Adrenal gland (tissue), 12 donors: ENCODE measurements around the gene HNRNPC. TPM values are rescaled to one million over a fixed set of nuclear protein-coding genes. Genes with fewer than 3 reads are reported as not detected.

Experiments
- DNase-seq, 7 donors: peaks; one replicate each; pipeline ENCODE4 v3.0.0-alpha.2; 2019 to 2020
- H3K27ac ChIP-seq, 5 donors: fragments of 200-600 bp; sonication (generic) in 4 of 5; 1 replicate in 3 of 5; 2 replicates in 2 of 5; pipeline versions ENCODE4 v1.5.1 to v1.8.0; 2016 to 2020; ENCODE audit warnings: mild to moderate bottlenecking in 1 of 5
- H3K27me3 ChIP-seq: fragments of 200-600 bp; 2 replicates; pipeline ENCODE4 v1.8.0; 2021
- H3K36me3 ChIP-seq, 2 donors: fragments of 200-600 bp; replicated peaks in 1 of 2; 1 replicate in 1 of 2; 2 replicates in 1 of 2; pipeline versions ENCODE4 v1.5.1 to v1.8.0; 2018 to 2022
- H3K4me1 ChIP-seq, 2 donors: fragments of 200-600 bp; replicated peaks in 1 of 2; 1 replicate in 1 of 2; 2 replicates in 1 of 2; pipeline versions ENCODE4 v1.5.1 to v1.8.0; 2018 to 2021
- H3K4me3 ChIP-seq, 4 donors: fragments of 200-600 bp; sonication (generic) in 3 of 4; one replicate each; pipeline ENCODE4 v1.5.1; 2016 to 2018
- H3K9me3 ChIP-seq, 3 donors: fragments of 200-600 bp; sonication (generic) in 1 of 3; replicated peaks in 1 of 3; 1 replicate in 2 of 3; 2 replicates in 1 of 3; pipeline versions ENCODE4 v1.5.1 to v1.8.0; 2016 to 2021
- CTCF ChIP-seq, 6 experiments: fragments of 450-650 bp in 4 of 6; fragments of 200-600 bp in 2 of 6; sonication (generic) in 1 of 6; IDR thresholded peaks; 1 replicate in 5 of 6; 2 replicates in 1 of 6; pipeline versions ENCODE4 v1.5.1 to v1.8.0; 2016 to 2021; ENCODE audit warnings: antibody characterized with exemption in 6 of 6, mild to moderate bottlenecking in 2 of 6, moderate library complexity in 1 of 6
- POLR2A ChIP-seq, 2 donors: fragments of 450-650 bp; IDR thresholded peaks; one replicate each; pipeline ENCODE4 v1.6.1; 2017; ENCODE audit warnings: antibody characterized with exemption in 2 of 2, mild to moderate bottlenecking in 2 of 2, moderate library complexity in 1 of 2
- WGBS, 4 donors: extraction: QIAGEN DNeasy Blood & Tissue Kit in 2 of 4; methylation state at CpG; one replicate each; pipeline versions ENCODE4 v1.1.5 to v1.1.7; 2013 to 2017; 5-methylcytosine and 5-hydroxymethylcytosine counted together
- intact Hi-C, 2 donors: fragments of 100-400 bp; cut with DNase I; formaldehyde crosslinking; loops; one replicate each; pipeline versions ENCODE4 v1.14.1 to v1.15.0; 2022 to 2023
- polyA plus RNA-seq, 3 donors: library from polyadenylated mRNA; stranded (reverse); fragments of 200-250 nt in 2 of 3; fragments of 350-450 nt in 1 of 3; fragmentation: Illumina TruSeq in 1 of 3; extraction: RNeasy Lipid Tissue Mini Kit (QIAGEN cat#74804) in 1 of 3; gene quantifications; one replicate each; pipeline ENCODE4 v1.2.3, GENCODE V29; 2013 to 2014
- total RNA-seq, 9 donors: library from RNA; depleted of rRNA in 4 of 9; stranded (reverse); fragments of >200 nt in 4 of 9; fragments of 120-200 nt in 1 of 9; fragmentation: NEBNext Ultra II Directional in 1 of 9; extraction: Animal tissue kit (Norgen Biotek cat#: 25700) in 1 of 9; gene quantifications; one replicate each; pipeline versions ENCODE4 v1.1.0 to v1.2.4, GENCODE V29; 2013 to 2023
- donor health status: healthy with polysubstance abuse.
- donor health status: Bipolar disorder and iron deficiency.
- donor health status: DM: yes; HTN: yes; CAD: no.
- donor health status: DM: no; HTN: no; CAD: no.
- donor health status: DM: no; HTN: no; CAD: no.
- donor health status: DM: yes; HTN: yes; CAD: no.

HNRNPC gene
- total and polyA plus RNA-seq, 12 donors, result 399 to 905 (median 531) TPM

- Histone ChIP-seq H3K27me3 (no peaks in the 10 kb centered on the region), H3K27ac (no peak overlapping the region), H3K4me3 (no peak overlapping the region), H3K4me1 (no peaks in the 10 kb centered on the region), H3K36me3 (no peaks in the 10 kb centered on the region), H3K9me3 (no peaks in the 10 kb centered on the region)
- WGBS, 4 donors, result 69 to 80% (median 73%) methylated on average over 4 of the region's 4 CpGs
- DNase-seq, result no peak
- TF ChIP-seq POLR2A (IDR thresholded peaks at IDR 0.05), result no peak
- TF ChIP-seq CTCF (IDR thresholded peaks at IDR 0.05), result no peak
- intact Hi-C loops, result no loop called here
Observed at GRCh38 chr14:21160061-21160610, 109.1 kb downstream of the HNRNPC start.

Other genes with a start within 250 kb of the HNRNPC start
- gene NDRG2, start 244.4 kb downstream of the HNRNPC start, total RNA-seq, result 1,000 to 10,000 TPM in 1 of 9 donors, 100 to 1,000 TPM in 8; 116 to 1,323 (median 677) TPM
- gene NDRG2, start 244.4 kb downstream of the HNRNPC start, polyA plus RNA-seq, result 100 to 1,000 TPM; 399 to 639 (median 619) TPM
- gene TPPP2, start 239.2 kb downstream of the HNRNPC start, total RNA-seq, result 1 to 10 TPM in 2 of 9 donors, under 1 TPM in 2, not detected in 5; 0.22 to 1.1 (median 0.66) TPM
- under 1 TPM in 2 of 3 donors, not detected in 1; 0.44 to 0.80 TPM for gene TPPP2, start 239.2 kb downstream of the HNRNPC start, polyA plus RNA-seq
- under 1 TPM in 1 of 9 donors, not detected in 8; 0.27 TPM for gene RNASE13, start 234.6 kb downstream of the HNRNPC start, total RNA-seq
- gene RNASE13, start 234.6 kb downstream of the HNRNPC start, polyA plus RNA-seq, result under 1 TPM in 1 of 3 donors, not detected in 2; 0.03 TPM
- under 1 TPM in 1 of 9 donors, not detected in 8; 0.34 TPM for gene RNASE7, start 227.1 kb downstream of the HNRNPC start, total RNA-seq
- gene RNASE7, start 227.1 kb downstream of the HNRNPC start, polyA plus RNA-seq, result under 1 TPM in 1 of 3 donors, not detected in 2; 0.20 TPM
- not detected for gene RNASE8, start 211.6 kb downstream of the HNRNPC start, total RNA-seq
- not detected for gene RNASE8, start 211.6 kb downstream of the HNRNPC start, polyA plus RNA-seq
- 100 to 1,000 TPM in 8 of 9 donors, 10 to 100 TPM in 1; 48.7 to 258 (median 130) TPM for gene ARHGEF40, start 199.1 kb downstream of the HNRNPC start, total RNA-seq
- gene ARHGEF40, start 199.1 kb downstream of the HNRNPC start, polyA plus RNA-seq, result 100 to 1,000 TPM; 126 to 148 (median 137) TPM
- gene ZNF219, start 170.8 kb downstream of the HNRNPC start, total RNA-seq, result 100 to 1,000 TPM in 6 of 9 donors, 10 to 100 TPM in 3; 14.3 to 169 (median 112) TPM
- gene ZNF219, start 170.8 kb downstream of the HNRNPC start, polyA plus RNA-seq, result 10 to 100 TPM; 14.8 to 97.2 (median 85.8) TPM
- 1 to 10 TPM in 6 of 9 donors, under 1 TPM in 2, not detected in 1; 0.55 to 3.9 (median 1.2) TPM for gene TMEM253, start 168.4 kb downstream of the HNRNPC start, total RNA-seq
- gene TMEM253, start 168.4 kb downstream of the HNRNPC start, polyA plus RNA-seq, result 1 to 10 TPM; 2.6 to 8.8 (median 8.0) TPM
- gene OR5AU1, start 113.4 kb downstream of the HNRNPC start, total RNA-seq, result not detected
- not detected for gene OR5AU1, start 113.4 kb downstream of the HNRNPC start, polyA plus RNA-seq
- gene RPGRIP1, start 10.6 kb upstream of the HNRNPC start, total RNA-seq, result 1 to 10 TPM in 4 of 9 donors, under 1 TPM in 3, not detected in 2; 0.11 to 1.6 (median 1.1) TPM
- under 1 TPM in 2 of 3 donors, not detected in 1; 0.10 to 0.24 TPM for gene RPGRIP1, start 10.6 kb upstream of the HNRNPC start, polyA plus RNA-seq
- 10 to 100 TPM; 39.2 to 76.4 (median 48.5) TPM for gene SUPT16H, start 114.6 kb upstream of the HNRNPC start, total RNA-seq
- gene SUPT16H, start 114.6 kb upstream of the HNRNPC start, polyA plus RNA-seq, result 10 to 100 TPM; 45.8 to 69.8 (median 50.4) TPM
- gene CHD8, start 186.7 kb upstream of the HNRNPC start, total RNA-seq, result 10 to 100 TPM; 48.6 to 71.8 (median 59.6) TPM
- 10 to 100 TPM; 43.0 to 53.1 (median 51.6) TPM for gene CHD8, start 186.7 kb upstream of the HNRNPC start, polyA plus RNA-seq
- gene RAB2B, start 207.5 kb upstream of the HNRNPC start, total RNA-seq, result 10 to 100 TPM; 16.8 to 50.6 (median 30.1) TPM
- gene RAB2B, start 207.5 kb upstream of the HNRNPC start, polyA plus RNA-seq, result 10 to 100 TPM; 14.0 to 49.1 (median 23.9) TPM
- gene TOX4, start 207.8 kb upstream of the HNRNPC start, total RNA-seq, result 10 to 100 TPM; 31.5 to 91.5 (median 49.9) TPM
- gene TOX4, start 207.8 kb upstream of the HNRNPC start, polyA plus RNA-seq, result 10 to 100 TPM; 15.5 to 74.8 (median 21.6) TPM
- gene METTL3, start 241.9 kb upstream of the HNRNPC start, total RNA-seq, result 10 to 100 TPM; 30.2 to 81.6 (median 45.6) TPM
- gene METTL3, start 241.9 kb upstream of the HNRNPC start, polyA plus RNA-seq, result 10 to 100 TPM; 34.4 to 75.5 (median 55.5) TPM